HG03460 (cell line): ENCODE results near the gene VAMP4.

Source experiments
- ATAC-seq: cut with Tn5 transposase; IDR thresholded peaks from one replicate; pipeline ENCODE4 v1.9.1; 2021; ENCODE audit not compliant: unreplicated experiment

The VAMP4 gene, protein sequence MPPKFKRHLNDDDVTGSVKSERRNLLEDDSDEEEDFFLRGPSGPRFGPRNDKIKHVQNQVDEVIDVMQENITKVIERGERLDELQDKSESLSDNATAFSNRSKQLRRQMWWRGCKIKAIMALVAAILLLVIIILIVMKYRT

DNA sequence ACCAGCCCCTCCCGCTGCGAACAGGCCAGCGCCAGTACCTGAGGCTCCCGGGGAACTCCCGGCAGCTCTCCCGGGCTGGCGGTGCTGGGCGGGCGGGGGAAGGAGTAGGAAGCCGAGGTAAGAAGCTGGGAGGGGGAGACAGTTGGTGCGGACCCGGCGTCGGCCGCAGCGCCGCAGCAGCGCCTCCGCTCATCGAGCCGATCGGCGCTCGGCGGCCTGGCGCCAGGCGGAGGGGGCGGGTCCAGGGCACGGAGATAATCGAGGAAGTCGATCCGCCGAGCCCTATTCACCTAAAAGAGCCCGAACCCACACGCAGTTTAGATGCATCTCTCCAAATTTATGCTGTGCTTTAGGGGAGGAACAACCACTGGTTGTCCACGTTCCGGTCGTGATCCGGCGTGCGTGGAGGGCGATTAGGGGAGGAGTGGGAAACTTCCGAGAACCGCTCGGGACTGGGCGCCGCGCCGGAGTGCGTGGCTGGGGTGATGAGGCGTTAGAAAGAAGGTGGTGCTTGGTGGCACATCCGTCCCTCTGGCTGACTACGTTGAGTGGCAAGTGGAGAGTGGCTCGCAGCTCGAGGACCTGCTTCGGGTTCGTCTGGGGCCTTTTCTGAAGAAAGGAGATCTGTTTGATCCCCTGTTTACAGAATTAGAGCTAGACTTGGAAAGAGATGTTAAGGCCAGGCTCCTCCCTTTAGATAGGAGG, at the start of gene VAMP4:
Gene VAMP4, minus strand, starts transcription at position 194 of the 705 bp plus-strand sequence. CDS start 3,651 bp downstream, outside the sequence.
- peak; percentile 91 for ATAC-seq

DNA sequence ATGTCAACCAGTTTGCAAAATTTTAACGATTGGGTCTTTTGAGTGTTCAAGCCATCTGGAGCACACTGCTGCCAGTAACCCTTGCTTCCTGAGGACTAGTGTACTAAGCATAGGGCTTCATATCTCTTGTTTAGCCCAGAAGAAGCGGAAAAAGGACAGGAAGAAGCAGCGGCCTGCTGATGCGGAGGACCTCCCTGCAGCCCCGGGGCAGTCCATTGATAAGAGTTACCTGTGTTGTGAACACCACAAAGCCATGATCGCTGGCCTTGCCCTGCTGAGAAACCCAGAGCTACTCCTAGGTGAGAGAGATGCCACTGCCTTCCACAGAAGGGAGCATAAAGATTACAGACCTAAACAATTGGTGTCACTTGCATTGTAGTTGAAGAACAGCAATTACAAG, 48.5 kb upstream of the VAMP4 start:
- ATAC-seq = no peak

DNA sequence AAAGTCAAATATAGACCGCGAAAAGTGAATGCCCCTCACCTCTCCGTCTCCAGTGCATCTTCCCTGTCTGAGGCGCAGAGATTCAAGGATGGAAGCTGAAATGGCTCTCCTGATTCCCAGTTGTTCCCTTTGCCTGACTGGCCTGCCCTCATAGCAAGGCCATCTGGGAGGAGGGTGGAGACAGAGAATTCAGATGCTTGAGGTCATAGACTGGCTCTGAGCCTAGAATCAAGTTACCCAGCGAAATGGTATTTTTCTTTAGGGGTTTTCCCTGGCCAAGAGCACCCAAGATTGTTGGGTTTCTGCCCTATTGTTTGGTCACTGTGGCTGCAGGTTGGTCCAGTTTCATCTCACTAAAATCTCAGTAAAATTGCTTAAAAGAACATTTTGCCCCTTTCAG, 46.8 kb upstream of the VAMP4 start:
- no peak for ATAC-seq

- no peak for ATAC-seq
These were observed 46.0 kb upstream of the VAMP4 start for GRCh38 chr1:171787686-171788480.

DNA sequence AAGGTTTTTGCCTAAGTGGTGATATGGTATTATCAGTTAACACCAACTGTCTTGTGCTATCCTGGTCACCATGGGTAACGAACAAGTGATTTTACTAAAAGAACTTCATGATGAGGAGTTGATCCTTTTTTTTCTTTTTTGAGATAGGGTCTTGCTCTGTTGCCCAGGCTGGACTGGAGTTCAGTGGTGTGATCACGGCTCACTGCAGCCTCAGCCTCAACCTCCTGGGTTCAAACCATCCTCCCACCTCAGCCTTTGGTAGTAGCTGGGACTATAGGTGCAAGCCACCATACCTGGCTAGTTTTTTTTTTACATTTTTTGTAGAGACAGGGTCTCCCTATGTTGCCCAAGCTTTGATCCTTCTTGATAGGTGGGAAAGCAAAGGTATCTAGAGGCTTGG, 44.7 kb upstream of the VAMP4 start:
- no peak for ATAC-seq

DNA sequence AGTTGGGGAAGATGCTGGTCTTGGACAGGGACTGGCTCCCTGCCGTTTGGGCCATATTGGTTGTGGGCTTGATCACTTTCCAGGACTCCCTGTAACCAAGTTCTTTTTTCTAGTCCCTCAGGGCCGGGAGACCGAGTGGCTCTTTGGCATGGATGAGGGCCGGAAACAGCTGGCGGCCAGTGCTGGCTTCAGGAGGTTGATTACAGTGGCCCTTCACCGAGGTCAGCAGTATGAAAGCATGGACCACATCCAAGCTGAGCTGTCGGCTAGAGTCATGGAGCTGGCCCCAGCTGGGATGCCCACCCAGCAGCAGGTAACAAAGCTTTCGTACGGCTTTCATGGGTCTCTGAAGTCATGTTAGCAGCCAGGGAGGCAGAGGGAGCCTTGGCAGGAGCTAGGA, 43.9 kb upstream of the VAMP4 start:
- ATAC-seq = no peak

DNA sequence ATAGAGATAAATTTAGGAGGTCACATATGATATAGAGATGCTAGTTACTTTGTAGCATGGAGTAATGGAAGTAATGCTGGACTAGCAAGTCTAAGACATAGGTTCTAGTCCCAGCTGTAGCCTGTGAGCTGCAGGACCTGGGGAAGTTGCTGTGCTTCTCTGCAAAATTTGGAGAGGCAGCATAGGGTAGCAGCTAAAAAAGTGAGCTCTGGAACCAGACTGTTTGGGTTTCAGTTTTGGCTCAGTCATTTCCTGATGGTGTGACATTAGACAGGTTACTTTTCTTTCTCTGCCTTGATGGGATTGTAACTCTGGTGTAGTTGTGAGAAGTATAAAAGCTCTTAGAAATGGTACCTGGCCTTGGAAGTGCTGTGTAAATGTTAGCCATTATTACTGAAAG, 42.9 kb upstream of the VAMP4 start:
- ATAC-seq = no peak

- no peak for ATAC-seq
These were observed 42.1 kb upstream of the VAMP4 start for GRCh38 chr1:171783816-171784530.

DNA sequence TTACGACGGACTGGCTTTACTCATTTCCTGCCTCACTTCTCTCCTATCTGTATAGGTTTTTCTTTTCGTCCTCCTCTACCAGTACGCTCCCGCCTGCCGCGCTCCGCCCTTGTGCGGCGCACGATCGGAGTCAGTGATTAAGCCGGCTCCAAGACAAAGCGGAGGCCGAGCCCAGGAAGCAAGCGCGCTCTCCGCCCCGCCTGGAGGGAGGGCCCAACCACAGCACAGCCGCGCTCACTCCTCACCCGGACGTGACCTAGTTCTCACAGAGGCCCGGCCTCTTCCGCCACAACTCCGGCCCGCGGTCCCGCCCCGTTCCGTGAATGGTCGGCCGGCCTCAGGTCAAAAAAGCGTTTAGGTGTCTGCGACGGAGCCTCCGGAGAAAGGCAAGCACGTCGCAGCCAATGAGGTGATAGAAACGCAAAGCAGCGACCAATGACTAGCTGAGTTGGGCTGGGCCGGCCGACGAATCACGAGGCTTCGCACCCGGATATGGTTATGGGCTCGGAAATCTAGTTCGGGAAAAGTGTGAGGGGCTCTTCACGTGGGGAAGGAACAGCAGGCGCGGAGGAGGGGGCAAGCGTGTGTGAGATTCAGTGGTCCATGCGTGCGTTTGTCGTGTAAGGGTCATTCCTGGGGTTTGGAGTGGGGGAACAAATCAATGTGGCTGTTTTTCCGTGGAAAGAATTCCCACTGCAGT, 39.5 kb upstream of the VAMP4 start, which contains the start of gene METTL13:
Gene METTL13, plus strand, starts transcription at position 485 of the 700 bp plus-strand sequence. CDS start 308 bp downstream, outside the sequence.
- ATAC-seq = peak; percentile 99

DNA sequence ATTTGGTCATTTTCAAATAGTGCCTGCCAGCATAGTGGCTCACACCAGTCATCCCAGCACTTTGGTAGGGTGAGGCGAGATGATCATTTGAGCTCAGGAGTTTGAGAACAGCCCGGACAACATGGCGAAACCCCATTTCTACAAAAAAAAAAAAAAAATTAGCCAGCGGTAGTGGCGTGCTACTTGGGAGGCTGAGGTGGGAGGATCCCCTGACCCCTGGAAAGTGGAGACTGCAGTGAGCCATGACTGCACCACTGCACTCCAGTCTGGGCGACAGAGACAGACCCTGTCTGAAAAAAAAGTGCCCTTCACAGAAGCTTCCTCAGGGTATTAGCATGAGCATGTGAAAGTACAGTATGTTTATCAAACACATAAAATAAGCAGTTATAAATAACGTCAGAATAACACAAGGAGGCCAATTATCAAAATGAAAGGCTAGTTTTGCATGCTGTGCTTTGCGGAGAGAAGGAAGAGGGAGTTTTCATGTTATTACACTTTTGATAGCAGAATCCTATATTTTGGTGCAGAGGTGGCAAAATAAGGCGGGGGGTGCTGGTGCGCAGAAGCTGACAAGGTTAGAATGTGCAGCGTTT, 38.8 kb upstream of the VAMP4 start:
- no peak for ATAC-seq

DNA sequence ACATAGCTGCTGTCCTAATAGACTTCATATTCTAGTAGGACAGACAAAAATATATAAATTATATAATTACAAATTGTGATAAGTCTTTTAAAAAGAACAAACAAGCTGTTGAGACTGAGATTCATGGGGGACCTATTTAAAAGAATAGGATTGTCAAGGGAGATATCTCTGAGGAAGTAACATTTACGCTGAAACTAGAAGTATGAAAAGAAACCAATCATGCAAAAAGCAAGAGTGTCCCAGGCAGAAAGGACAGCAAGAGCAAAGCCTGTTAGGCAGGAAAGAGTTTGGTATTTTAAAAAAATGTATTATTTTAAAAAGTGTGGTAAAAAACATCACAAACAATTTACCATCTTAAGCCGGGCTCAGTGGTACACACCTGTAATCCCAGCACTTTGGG, 30.4 kb upstream of the VAMP4 start:
- no peak for ATAC-seq

- no peak for ATAC-seq
These were observed 27.9 kb upstream of the VAMP4 start for GRCh38 chr1:171769754-171770153.

GRCh38 chr1:171769171-171769570, 27.3 kb upstream of the VAMP4 start:
- no peak for ATAC-seq

DNA sequence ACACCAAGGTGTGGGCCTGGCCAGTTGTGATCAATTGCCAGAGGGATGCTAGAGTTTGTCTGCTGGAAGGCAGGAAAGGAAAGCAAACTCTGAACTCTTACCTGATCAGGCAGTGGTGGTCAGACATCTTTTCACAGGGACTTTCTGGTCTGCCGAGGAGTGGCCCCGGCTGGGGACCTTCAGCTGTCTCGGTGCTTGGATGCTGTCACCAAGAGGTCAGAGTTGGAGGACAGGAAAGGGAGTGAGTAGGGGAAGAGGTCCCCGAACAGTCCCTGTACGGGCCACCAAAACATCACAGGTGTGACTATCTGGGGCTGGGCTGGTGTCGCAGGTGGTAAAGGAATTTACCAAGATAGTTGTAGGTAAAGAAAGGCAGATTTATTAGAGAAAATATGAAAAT, 21.9 kb upstream of the VAMP4 start:
- no peak for ATAC-seq

- ATAC-seq = no peak
These were observed 20.3 kb upstream of the VAMP4 start for GRCh38 chr1:171762143-171762563.

DNA sequence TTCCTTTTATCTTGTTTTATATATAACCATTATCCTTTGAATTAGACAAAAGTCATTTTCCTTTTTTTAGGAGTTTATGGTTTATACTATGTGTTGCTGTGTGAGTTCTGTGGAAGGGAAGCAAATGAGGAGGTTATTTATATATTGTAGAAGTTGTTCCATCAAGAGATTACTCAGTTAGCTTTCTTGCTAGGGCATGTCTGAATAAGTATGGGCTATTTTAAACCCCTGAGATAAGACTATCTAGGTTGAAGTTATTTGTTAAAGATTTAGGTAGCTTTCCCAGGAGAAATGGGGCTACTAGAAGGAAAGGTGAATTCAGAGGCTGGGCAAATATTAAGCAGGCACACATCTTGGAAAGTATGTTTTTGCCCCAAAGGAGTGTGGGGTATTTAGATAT, 16.1 kb upstream of the VAMP4 start:
- ATAC-seq = no peak

DNA sequence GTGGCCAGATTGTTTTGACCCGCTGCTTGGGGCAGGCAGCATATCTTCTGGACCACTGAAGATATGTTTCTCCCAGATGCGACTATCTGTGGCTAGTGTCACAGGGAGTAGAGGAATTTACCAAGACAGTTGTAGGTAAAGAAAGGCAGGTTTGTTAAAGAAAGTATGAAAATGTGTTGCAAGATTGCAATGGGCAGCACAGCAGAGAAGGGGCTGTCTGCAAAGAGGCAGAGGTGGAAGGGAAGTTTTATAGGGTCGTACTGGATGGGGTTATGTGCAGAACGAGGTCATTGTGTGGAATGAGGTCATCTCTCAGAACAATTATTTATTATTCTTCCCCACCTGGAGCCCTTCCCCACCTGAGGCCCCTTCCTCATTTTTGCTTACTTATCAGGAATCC, 15.0 kb upstream of the VAMP4 start:
- ATAC-seq = no peak

DNA sequence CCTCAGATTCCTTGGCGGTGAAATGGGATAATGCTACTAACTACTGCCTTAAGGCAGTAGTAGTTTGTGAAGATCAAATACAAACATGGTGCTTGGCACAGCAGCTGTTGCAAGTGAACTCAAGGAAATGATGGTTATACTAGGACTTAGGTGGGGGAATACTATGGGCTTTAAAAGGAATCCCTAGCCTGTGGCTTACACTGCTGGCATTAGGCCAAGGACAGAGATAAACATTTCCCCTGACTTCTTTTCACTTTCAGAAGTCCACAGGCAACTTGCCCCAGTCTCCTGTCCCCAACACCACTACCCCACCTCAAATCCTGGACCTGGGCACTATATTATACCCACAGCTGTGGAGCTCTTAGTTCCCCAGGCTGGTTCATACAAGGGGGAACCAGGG, 13.1 kb upstream of the VAMP4 start:
- no peak for ATAC-seq

GRCh38 chr1:171754353-171754705, 12.5 kb upstream of the VAMP4 start:
- ATAC-seq = no peak

DNA sequence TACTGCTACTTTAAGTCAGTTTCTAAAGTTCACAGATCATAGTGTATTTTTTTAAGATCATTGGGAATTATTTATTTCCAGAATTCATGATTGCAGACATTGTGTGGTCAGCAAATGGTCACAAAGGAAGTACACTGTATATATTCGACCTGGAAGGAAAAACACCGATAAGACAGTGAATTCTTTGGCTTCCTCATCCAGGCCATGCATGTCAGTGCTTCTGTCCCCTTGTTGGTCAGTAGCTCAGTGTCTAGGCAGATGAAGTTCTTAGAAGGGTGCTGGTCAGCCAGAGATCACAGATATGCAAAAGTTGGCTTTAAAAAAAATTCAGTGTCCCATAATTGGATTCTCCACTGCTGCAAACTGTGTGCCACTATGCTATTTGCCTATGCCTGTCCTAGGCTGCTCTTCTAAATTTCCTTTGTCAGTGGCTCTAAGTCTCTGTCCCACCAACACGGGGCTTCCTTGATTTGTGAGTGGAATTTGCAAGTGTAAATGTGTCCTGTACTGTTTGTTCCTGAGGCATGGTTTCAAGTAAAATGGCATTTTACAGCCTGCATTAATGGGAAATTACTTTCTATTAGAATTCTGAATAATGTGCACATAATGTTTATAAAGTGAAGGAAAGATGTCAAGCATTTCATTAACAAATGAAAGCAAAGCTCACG, 12.0 kb upstream of the VAMP4 start:
- ATAC-seq = no peak
